Endothelial cell of umbilical vein (primary cell): Measurements from ENCODE around the gene RAB12. TPM values are rescaled to one million over a fixed set of nuclear protein-coding genes. Genes with fewer than 3 reads are reported as not detected.
"Not testable (repeated sequence)": the region's sequence is repeated elsewhere in the genome, so short reads cannot be mapped to it uniquely, and the experiment has no call there.

Experiments used
- BruUV-seq: library from RNA; stranded (reverse); fragments of 400-500 nt; replicated peaks from 2 replicates; lab custom pipeline; 2021; lab: Mats Ljungman, UMichigan
- CTCF ChIA-PET: fragments of 300-600, 350-600 bp; sonication (Branson Sonifier 250); formaldehyde crosslinking; loops from one replicate; lab custom pipeline; 2021; ENCODE audit warnings: antibody characterized with exemption, inconsistent platforms; lab: Charles Lee
- POLR2A ChIA-PET: fragments of 300-600, 350-600 bp; sonication (Branson Sonifier 250); formaldehyde crosslinking; loops from one replicate; lab custom pipeline; 2021; ENCODE audit warnings: antibody characterized with exemption, inconsistent platforms; lab: Charles Lee
- DNase-seq: peaks from one replicate; pipeline ENCODE4 v3.0.0-alpha.2; 2011; ENCODE audit warnings: low read depth, low spot score
- FAIRE-seq: peaks from 2 replicates; lab custom pipeline; 2011; peaks lifted over from hg19 to GRCh38; lab: Jason Lieb, UNC
- H2AFZ ChIP-seq: 2 replicates; pipeline ENCODE4 v1.6.0; 2012; ENCODE audit warnings: low read depth, low read length, control low read depth, inconsistent platforms
- H3K27ac ChIP-seq: 2 replicates; pipeline ENCODE4 v1.5.1; 2011; ENCODE audit warnings: low read depth, mild to moderate bottlenecking, control low read depth, low read length, moderate library complexity; ENCODE audit not compliant: insufficient read depth
- H3K27me3 ChIP-seq, 2 experiments: 2 replicates each; pipeline versions ENCODE4 v1.6.0 to v1.6.1; 2011; ENCODE audit warnings: low read length in 2 of 2, mixed read lengths in 1 of 2; ENCODE audit not compliant: control insufficient read depth in 2 of 2, insufficient read depth in 2 of 2
- H3K36me3 ChIP-seq, 2 experiments: 2 replicates in 1 of 2; 3 replicates in 1 of 2; pipeline ENCODE4 v1.5.1; 2011; ENCODE audit warnings: low read length in 2 of 2, mild to moderate bottlenecking in 1 of 2, moderate library complexity in 1 of 2; ENCODE audit not compliant: control insufficient read depth in 2 of 2, insufficient read depth in 2 of 2; ENCODE audit errors: extremely low read depth in 1 of 2
- H3K4me1 ChIP-seq: 3 replicates; pipeline ENCODE4 v1.5.1; 2011; ENCODE audit warnings: mild to moderate bottlenecking, low read length; ENCODE audit not compliant: control insufficient read depth, insufficient read depth; ENCODE audit errors: extremely low read depth
- H3K4me2 ChIP-seq: 2 replicates; pipeline ENCODE4 v1.6.1; 2011; ENCODE audit warnings: low read length, control low read depth, mixed read lengths; ENCODE audit not compliant: insufficient read depth
- H3K4me3 ChIP-seq, 3 experiments: fragments of 200-600 bp in 1 of 3; sonication (generic), shearing (Covaris generic) in 1 of 3; replicated peaks in 1 of 3; 2 replicates each; pipeline ENCODE4 v1.5.1; 2011 to 2016; ENCODE audit warnings: control low read depth in 3 of 3, low read length in 3 of 3, mild to moderate bottlenecking in 2 of 3, inconsistent platforms in 1 of 3, low read depth in 1 of 3, moderate library complexity in 1 of 3; ENCODE audit not compliant: insufficient read depth in 1 of 3
- H3K79me2 ChIP-seq: 2 replicates; pipeline ENCODE4 v1.6.0; 2012; ENCODE audit warnings: low read length, inconsistent platforms; ENCODE audit not compliant: control insufficient read depth, insufficient read depth
- H3K9ac ChIP-seq: replicated peaks from 2 replicates; pipeline ENCODE3; 2011; ENCODE audit warnings: low read length, control low read depth; ENCODE audit not compliant: insufficient read depth; ENCODE audit errors: extremely low read depth
- H3K9me1 ChIP-seq: replicated peaks from 3 replicates; pipeline ENCODE4 v1.6.0; 2011; ENCODE audit warnings: mild to moderate bottlenecking, low read length; ENCODE audit not compliant: control insufficient read depth, insufficient read depth; ENCODE audit errors: extremely low read depth
- H3K9me3 ChIP-seq: replicated peaks from 2 replicates; pipeline ENCODE4 v1.5.1; 2012; ENCODE audit warnings: low read length, inconsistent platforms; ENCODE audit not compliant: control insufficient read depth, insufficient read depth
- H4K20me1 ChIP-seq: replicated peaks from 2 replicates; pipeline ENCODE3; 2011; ENCODE audit warnings: mild to moderate bottlenecking, low read length; ENCODE audit not compliant: control insufficient read depth, insufficient read depth; ENCODE audit errors: extremely low read depth
- EZH2 ChIP-seq: IDR thresholded peaks from 2 replicates; pipeline ENCODE4 v1.6.1; 2012; ENCODE audit warnings: borderline replicate concordance, low read depth, mild to moderate bottlenecking, moderate library complexity, low read length, inconsistent platforms; ENCODE audit not compliant: severe bottlenecking
- FOS ChIP-seq: IDR thresholded peaks from 2 replicates; pipeline ENCODE4 v1.6.1; 2011; ENCODE audit warnings: mild to moderate bottlenecking, low read length, moderate library complexity, borderline replicate concordance; ENCODE audit not compliant: insufficient read depth
- GATA2 ChIP-seq: IDR thresholded peaks from 2 replicates; pipeline ENCODE4 v1.7.0; 2011; ENCODE audit warnings: low read depth, mild to moderate bottlenecking, moderate library complexity, mixed read lengths, low read length; ENCODE audit not compliant: insufficient read length, insufficient read depth
- JUN ChIP-seq: IDR thresholded peaks from 2 replicates; pipeline ENCODE4 v1.6.1; 2011; ENCODE audit warnings: borderline replicate concordance, low read depth; ENCODE audit not compliant: insufficient read length, insufficient read depth
- MYC ChIP-seq: IDR thresholded peaks from one replicate; pipeline ENCODE4 v1.6.1; 2011; ENCODE audit warnings: mild to moderate bottlenecking, low read depth, low read length
- POLR2A ChIP-seq: IDR thresholded peaks from 2 replicates; pipeline ENCODE4 v1.6.1; 2012; ENCODE audit warnings: low read depth, mild to moderate bottlenecking, control low read depth, low read length
- POLR2AphosphoS5 ChIP-seq: IDR thresholded peaks from 2 replicates; pipeline ENCODE4 v1.6.1; 2012; ENCODE audit warnings: low read depth, mild to moderate bottlenecking, control low read depth, low read length, moderate library complexity; ENCODE audit not compliant: insufficient read depth
- dilution Hi-C: fragments of 300-500 bp; cut with MboI; formaldehyde crosslinking; loops from one replicate; pipeline ENCODE4 v1.15.0; 2019; ENCODE audit warnings: low sequenced_read_pairs; ENCODE audit not compliant: extremely low pct_ligation_motif_present
- intact Hi-C: fragments of 100-400 bp; cut with micrococcal nuclease; formaldehyde crosslinking; loops from one replicate; pipeline ENCODE4 v1.10.0; 2022
- polyA plus RNA-seq, 4 experiments: library from polyadenylated mRNA; depleted of rRNA in 3 of 4; stranded (reverse) in 3 of 4; unstranded in 1 of 4; fragments of >200 nt; gene quantifications; 2 replicates each; pipeline versions ENCODE4 v1.2.1 to v1.2.3, GENCODE V29; 2011 to 2012; ENCODE audit warnings: missing spikeins in 1 of 4
- total RNA-seq: library from RNA; stranded (reverse); gene quantifications from 2 replicates; pipeline ENCODE4 v1.2.3, GENCODE V29; 2021
- TF ChIP-seq, protein P1 (sequence below): IDR thresholded peaks from 2 replicates; pipeline ENCODE4 v1.6.1; 2011; ENCODE audit not compliant: insufficient read depth, insufficient read length
- TF ChIP-seq, protein P2 (sequence below), 2 donors: IDR thresholded peaks; 1 replicate in 1 of 2; 2 replicates in 1 of 2; pipeline ENCODE4 v1.5.1; 2011; ENCODE audit warnings: low read length in 2 of 2, mild to moderate bottlenecking in 2 of 2, moderate library complexity in 2 of 2, control low read depth in 1 of 2, inconsistent platforms in 1 of 2, low read depth in 1 of 2; ENCODE audit not compliant: insufficient read depth in 1 of 2; ENCODE audit errors: extremely low read depth in 1 of 2

The RAB12 gene
- total and polyA plus RNA-seq, 2 donors (not counting 3 experiments of a cell fraction or from before 2014, with no cell fraction given) = 11.5 to 42.0 TPM

DNA sequence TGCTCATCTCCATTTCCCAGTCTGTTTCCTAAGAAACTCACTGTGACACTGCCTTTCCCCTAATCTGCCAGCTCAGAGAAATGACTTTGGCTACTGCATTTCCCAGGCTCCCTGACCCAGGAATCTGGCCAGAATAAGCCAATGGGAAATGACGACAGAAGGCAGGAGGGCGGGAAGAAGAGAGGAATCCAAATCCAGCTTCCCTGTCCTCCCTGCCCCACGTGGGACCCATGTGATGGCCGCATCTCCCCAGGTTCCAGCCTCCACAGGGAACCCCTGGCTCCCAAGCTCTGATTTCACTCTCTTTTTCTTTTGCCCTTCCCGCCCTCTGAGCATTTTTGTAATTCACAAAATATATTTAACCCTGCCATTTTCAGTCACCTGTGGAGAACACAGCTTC, 37.8 kb upstream of the RAB12 start:
- H3K9ac ChIP-seq = no peak overlapping the region
- intact Hi-C loops (no loop called here), dilution Hi-C loops (no loop called here)
- H3K79me2 ChIP-seq = no peaks in the 10 kb centered on the region
- DNase-seq (no peak), FAIRE-seq (no peak)
- H3K4me2 ChIP-seq = no peak overlapping the region
- no peaks in the 10 kb centered on the region for H4K20me1 ChIP-seq
- no TSS peak for BruUV-seq
- no peak for TF ChIP-seq GATA2
- TF ChIP-seq FOS = no peak
- no peak for TF ChIP-seq POLR2A
- TF ChIP-seq POLR2AphosphoS5 = no peak
- TF ChIP-seq, protein P1, sequence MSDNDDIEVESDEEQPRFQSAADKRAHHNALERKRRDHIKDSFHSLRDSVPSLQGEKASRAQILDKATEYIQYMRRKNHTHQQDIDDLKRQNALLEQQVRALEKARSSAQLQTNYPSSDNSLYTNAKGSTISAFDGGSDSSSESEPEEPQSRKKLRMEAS = no peak
- TF ChIP-seq MYC = no peak
- TF ChIP-seq, protein P2, sequence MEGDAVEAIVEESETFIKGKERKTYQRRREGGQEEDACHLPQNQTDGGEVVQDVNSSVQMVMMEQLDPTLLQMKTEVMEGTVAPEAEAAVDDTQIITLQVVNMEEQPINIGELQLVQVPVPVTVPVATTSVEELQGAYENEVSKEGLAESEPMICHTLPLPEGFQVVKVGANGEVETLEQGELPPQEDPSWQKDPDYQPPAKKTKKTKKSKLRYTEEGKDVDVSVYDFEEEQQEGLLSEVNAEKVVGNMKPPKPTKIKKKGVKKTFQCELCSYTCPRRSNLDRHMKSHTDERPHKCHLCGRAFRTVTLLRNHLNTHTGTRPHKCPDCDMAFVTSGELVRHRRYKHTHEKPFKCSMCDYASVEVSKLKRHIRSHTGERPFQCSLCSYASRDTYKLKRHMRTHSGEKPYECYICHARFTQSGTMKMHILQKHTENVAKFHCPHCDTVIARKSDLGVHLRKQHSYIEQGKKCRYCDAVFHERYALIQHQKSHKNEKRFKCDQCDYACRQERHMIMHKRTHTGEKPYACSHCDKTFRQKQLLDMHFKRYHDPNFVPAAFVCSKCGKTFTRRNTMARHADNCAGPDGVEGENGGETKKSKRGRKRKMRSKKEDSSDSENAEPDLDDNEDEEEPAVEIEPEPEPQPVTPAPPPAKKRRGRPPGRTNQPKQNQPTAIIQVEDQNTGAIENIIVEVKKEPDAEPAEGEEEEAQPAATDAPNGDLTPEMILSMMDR (IDR thresholded peaks at IDR 0.05; ENCODE audit: extremely low read depth in 1 of 2, insufficient read depth in 1 of 2, low read depth in 1 of 2, low read length in 2 of 2) = no peak
- no peak for TF ChIP-seq EZH2
- TF ChIP-seq JUN = no peak
- no peak overlapping the region for H2AFZ ChIP-seq
- H3K36me3 ChIP-seq = no peaks in the 10 kb centered on the region
- ChIA-PET POLR2A (no interaction called here), CTCF (no interaction called here)
- no peak overlapping the region for H3K27ac ChIP-seq
- H3K4me3 ChIP-seq = no peak overlapping the region
- no peaks in the 10 kb centered on the region for H3K9me3 ChIP-seq
- no peaks in the 10 kb centered on the region for H3K4me1 ChIP-seq
- no peaks in the 10 kb centered on the region for H3K9me1 ChIP-seq
- H3K27me3 ChIP-seq = no peaks in the 10 kb centered on the region

DNA sequence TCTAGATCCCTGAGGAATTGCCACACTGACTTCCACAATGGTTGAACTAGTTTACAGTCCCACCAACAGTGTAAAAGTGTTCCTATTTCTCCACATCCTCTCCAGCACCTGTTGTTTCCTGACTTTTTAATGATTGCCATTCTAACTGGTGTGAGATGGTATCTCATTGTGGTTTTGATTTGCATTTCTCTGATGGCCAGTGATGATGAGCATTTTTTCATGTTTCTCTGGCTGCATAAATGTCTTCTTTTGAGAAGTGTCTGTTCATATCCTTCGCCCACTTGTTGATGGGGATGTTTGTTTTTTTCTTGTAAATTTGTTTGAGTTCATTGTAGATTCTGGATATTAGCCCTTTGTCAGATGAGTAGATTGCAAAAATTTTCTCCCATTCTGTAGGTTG, 35.5 kb upstream of the RAB12 start:
- H2AFZ ChIP-seq, H3K9me1 ChIP-seq, BruUV-seq, intact Hi-C loops, H3K4me2 ChIP-seq, H3K79me2 ChIP-seq, FAIRE-seq, H3K36me3 ChIP-seq, dilution Hi-C loops, H3K9ac ChIP-seq, POLR2A ChIA-PET, H3K27ac ChIP-seq, DNase-seq, CTCF ChIA-PET, H3K27me3 ChIP-seq, H3K9me3 ChIP-seq, H3K4me3 ChIP-seq, H3K4me1 ChIP-seq, H4K20me1 ChIP-seq: not testable (repeated sequence)
